Measurements from ENCODE around the gene POLR3H.

POLR3H gene

DNA sequence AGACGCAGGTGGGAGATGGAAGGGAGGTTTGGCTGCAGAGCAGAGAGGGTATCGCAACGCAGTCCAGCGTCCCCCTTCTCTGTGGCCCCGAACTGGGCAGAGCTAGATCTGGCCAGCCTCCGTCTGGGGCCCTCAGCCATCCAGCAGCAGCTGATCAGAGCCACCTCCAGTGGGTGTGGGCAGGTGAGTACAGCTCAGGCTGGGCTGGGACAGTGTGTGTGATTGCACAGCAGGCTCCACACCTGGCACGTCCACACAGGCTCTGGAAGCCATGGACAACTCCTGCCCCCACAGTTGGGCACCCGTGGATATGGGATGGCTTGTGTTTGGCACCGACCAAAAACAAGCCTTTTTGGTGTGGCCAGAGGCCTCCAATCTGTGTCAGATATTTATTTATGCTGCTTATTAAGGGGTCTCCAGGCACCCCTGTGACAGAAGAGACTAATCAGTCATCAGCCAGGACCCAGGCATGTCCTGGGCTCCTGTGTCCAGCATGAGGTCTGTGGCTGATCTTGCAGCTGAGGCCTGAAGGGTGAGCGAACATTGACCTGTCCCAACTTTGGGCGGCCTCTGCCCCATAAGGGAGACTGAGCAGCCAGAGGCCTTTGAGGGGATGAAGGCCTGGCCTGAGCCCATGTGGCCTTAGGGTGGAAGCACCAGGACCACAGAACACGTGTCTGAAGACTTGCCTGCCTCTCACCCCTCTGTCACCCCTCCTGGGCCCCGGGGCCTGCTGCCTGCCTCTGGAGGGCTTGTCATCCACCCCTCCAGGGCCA is 18.6 kb downstream of the POLR3H start:
- POLR2A ChIA-PET = no interaction called here
- TF ChIP-seq ZNF324 (tag by site-specific recombination; IDR thresholded peaks at IDR 0.05) = no peak
- no peak for TF ChIP-seq ZNF214 (tag by site-specific recombination; IDR thresholded peaks at IDR 0.05; ENCODE audit: borderline replicate concordance)
- TF ChIP-seq, protein P1, sequence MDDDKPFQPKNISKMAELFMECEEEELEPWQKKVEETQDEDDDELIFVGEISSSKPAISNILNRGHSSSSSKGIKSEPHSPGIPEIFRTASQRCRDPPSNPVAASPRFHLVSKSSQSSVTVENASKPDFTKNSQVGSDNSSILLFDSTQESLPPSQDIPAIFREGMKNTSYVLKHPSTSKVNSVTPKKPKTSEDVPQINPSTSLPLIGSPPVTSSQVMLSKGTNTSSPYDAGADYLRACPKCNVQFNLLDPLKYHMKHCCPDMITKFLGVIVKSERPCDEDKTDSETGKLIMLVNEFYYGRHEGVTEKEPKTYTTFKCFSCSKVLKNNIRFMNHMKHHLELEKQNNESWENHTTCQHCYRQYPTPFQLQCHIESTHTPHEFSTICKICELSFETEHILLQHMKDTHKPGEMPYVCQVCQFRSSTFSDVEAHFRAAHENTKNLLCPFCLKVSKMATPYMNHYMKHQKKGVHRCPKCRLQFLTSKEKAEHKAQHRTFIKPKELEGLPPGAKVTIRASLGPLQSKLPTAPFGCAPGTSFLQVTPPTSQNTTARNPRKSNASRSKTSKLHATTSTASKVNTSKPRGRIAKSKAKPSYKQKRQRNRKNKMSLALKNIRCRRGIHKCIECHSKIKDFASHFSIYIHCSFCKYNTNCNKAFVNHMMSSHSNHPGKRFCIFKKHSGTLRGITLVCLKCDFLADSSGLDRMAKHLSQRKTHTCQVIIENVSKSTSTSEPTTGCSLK (tag by site-specific recombination; IDR thresholded peaks at IDR 0.05) = no peak
- Histone ChIP-seq H3K36me3 (ENCODE audit: control insufficient read depth in 2 of 2, insufficient read depth in 1 of 2, low read length in 2 of 2) (peaks cover 0 to 86% of the 10 kb centered on the region in 2 experiments; a peak in 2 of 3 replicates), H3K4me3 (ENCODE audit: low read depth, low read length) (no peak overlapping the region), H3K9me3 (ENCODE audit: control insufficient read depth, insufficient read depth, low read depth, low read length) (no peaks in the 10 kb centered on the region), H3K27ac (ENCODE audit: extremely low read depth, low read depth, low read length) (peak overlapping the region; percentile 18; the same call in 1 of the 2 replicates), H3K4me1 (ENCODE audit: control insufficient read depth, insufficient read depth, low read length) (no peaks in the 10 kb centered on the region)
- CTCF ChIA-PET = interaction anchor here (1.0 to 5.8 kb wide), 5 partner anchors 10 to 123 kb away, joined by 3 to 91 read pairs (median 12); no protein-coding TSS in a partner anchor

DNA sequence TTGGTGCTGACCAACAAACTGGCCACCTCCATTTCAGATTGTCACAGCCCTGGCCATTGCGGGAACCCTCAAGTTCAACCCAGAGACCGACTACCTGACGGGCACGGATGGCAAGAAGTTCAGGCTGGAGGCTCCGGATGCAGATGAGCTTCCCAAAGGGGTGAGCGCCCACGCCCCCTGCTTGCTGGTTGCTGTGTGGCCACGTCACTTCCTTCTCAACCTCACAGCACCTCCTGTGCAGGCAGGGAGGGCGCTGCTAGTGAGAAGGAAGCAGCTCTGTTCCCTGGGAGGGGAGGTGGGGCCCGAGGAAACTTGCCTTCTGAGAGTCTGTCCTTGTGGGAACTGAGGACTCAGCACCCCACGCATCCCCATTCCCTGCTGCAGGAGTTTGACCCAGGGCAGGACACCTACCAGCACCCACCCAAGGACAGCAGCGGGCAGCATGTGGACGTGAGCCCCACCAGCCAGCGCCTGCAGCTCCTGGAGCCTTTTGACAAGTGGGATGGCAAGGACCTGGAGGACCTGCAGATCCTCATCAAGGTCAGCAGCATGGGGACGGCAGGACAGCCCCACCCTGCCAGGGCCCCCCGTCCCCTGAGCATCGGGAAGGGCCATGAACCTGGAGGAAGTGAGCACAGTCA is 19.3 kb downstream of the POLR3H start:
- ChIA-PET CTCF (interaction anchor here (1.0 to 5.8 kb wide), 4 partner anchors 8 to 123 kb away, joined by 3 to 91 read pairs (median 5); no protein-coding TSS in a partner anchor), POLR2A (interaction anchor here (1.4 kb wide), 1 partner anchor 144 kb away, joined by 3 read pairs; no protein-coding TSS in a partner anchor)
- H3K36me3 ChIP-seq (ENCODE audit: control insufficient read depth in 2 of 2, insufficient read depth in 1 of 2, low read length in 2 of 2) = peaks cover 0 to 83% of the 10 kb centered on the region in 2 experiments; a peak in 2 of 3 replicates
- no peaks in the 10 kb centered on the region for H3K9me3 ChIP-seq (ENCODE audit: control insufficient read depth, insufficient read depth, low read depth, low read length)
- H3K27ac ChIP-seq (ENCODE audit: extremely low read depth, low read depth, low read length) = peak overlapping the region; percentile 7; the same call in 1 of the 2 replicates
- H3K4me1 ChIP-seq (ENCODE audit: control insufficient read depth, insufficient read depth, low read length) = no peaks in the 10 kb centered on the region
- H3K4me3 ChIP-seq (ENCODE audit: low read depth, low read length) = no peak overlapping the region
- no peak for TF ChIP-seq ZNF837 (tag by site-specific recombination; IDR thresholded peaks at IDR 0.05)
- TF ChIP-seq ZNF677 (tag by site-specific recombination; IDR thresholded peaks at IDR 0.05) = no peak
- no peak for TF ChIP-seq ZNF157 (tag by site-specific recombination; IDR thresholded peaks at IDR 0.05)
- no peak for TF ChIP-seq ZNF335 (tag by site-specific recombination; conservative IDR thresholded peaks at IDR 0.05)
- TF ChIP-seq, protein P2, sequence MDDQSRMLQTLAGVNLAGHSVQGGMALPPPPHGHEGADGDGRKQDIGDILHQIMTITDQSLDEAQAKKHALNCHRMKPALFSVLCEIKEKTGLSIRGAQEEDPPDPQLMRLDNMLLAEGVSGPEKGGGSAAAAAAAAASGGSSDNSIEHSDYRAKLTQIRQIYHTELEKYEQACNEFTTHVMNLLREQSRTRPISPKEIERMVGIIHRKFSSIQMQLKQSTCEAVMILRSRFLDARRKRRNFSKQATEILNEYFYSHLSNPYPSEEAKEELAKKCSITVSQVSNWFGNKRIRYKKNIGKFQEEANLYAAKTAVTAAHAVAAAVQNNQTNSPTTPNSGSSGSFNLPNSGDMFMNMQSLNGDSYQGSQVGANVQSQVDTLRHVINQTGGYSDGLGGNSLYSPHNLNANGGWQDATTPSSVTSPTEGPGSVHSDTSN (CRISPR knock-in tag; IDR thresholded peaks at IDR 0.05) = 0 out of 2 replicates have a peak, but pooled peaks have one; percentile 33
- TF ChIP-seq ZNF121 (tag by site-specific recombination; IDR thresholded peaks at IDR 0.05) = no peak
- TF ChIP-seq ZNF211 (tag by site-specific recombination; IDR thresholded peaks at IDR 0.05; ENCODE audit: low read depth) = no peak
- TF ChIP-seq, protein P3, sequence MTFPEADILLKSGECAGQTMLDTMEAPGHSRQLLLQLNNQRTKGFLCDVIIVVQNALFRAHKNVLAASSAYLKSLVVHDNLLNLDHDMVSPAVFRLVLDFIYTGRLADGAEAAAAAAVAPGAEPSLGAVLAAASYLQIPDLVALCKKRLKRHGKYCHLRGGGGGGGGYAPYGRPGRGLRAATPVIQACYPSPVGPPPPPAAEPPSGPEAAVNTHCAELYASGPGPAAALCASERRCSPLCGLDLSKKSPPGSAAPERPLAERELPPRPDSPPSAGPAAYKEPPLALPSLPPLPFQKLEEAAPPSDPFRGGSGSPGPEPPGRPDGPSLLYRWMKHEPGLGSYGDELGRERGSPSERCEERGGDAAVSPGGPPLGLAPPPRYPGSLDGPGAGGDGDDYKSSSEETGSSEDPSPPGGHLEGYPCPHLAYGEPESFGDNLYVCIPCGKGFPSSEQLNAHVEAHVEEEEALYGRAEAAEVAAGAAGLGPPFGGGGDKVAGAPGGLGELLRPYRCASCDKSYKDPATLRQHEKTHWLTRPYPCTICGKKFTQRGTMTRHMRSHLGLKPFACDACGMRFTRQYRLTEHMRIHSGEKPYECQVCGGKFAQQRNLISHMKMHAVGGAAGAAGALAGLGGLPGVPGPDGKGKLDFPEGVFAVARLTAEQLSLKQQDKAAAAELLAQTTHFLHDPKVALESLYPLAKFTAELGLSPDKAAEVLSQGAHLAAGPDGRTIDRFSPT (tag by site-specific recombination; IDR thresholded peaks at IDR 0.05) = no peak
- TF ChIP-seq WT1 (tag by site-specific recombination; IDR thresholded peaks at IDR 0.05) = no peak
- no peak for TF ChIP-seq ZNF266 (tag by site-specific recombination; IDR thresholded peaks at IDR 0.05; ENCODE audit: low read depth)
- TF ChIP-seq ZNF701 (tag by site-specific recombination; IDR thresholded peaks at IDR 0.05) = no peak
- 0 out of 2 replicates have a peak, but pooled peaks have one; percentile 60 for TF ChIP-seq HOXD13 (CRISPR knock-in tag; IDR thresholded peaks at IDR 0.05; ENCODE audit: borderline replicate concordance)
- no peak for TF ChIP-seq ZFP37 (tag by site-specific recombination; IDR thresholded peaks at IDR 0.05)
- TF ChIP-seq ZNF768 (tag by site-specific recombination; IDR thresholded peaks at IDR 0.05) = no peak
- TF ChIP-seq, protein P4, sequence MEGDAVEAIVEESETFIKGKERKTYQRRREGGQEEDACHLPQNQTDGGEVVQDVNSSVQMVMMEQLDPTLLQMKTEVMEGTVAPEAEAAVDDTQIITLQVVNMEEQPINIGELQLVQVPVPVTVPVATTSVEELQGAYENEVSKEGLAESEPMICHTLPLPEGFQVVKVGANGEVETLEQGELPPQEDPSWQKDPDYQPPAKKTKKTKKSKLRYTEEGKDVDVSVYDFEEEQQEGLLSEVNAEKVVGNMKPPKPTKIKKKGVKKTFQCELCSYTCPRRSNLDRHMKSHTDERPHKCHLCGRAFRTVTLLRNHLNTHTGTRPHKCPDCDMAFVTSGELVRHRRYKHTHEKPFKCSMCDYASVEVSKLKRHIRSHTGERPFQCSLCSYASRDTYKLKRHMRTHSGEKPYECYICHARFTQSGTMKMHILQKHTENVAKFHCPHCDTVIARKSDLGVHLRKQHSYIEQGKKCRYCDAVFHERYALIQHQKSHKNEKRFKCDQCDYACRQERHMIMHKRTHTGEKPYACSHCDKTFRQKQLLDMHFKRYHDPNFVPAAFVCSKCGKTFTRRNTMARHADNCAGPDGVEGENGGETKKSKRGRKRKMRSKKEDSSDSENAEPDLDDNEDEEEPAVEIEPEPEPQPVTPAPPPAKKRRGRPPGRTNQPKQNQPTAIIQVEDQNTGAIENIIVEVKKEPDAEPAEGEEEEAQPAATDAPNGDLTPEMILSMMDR (tag by site-specific recombination; IDR thresholded peaks at IDR 0.05) = peak; percentile 58; the same call in 1 of the 2 replicates
